ENCODE data around the gene LRRC4C.

DNA sequence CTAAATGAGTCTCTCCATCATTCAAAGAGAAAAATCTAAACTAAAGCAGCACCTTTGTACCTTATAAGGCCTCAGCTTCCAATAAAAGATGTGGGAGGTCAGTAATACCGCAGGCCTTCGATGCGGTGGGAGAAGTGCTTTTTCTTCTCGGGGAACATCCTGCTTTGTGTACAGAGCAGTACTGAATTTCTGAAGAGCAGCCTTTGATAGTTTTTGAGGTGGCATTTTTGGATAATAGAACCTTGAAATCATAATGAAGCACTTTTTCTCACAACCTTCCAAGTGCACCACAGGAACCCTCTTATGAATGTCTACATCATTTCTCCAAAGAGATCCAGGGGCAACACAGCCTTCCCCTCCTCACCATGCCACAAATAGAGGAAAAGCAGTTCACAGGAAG is 39.6 kb downstream of the LRRC4C start:
- TF ChIP-seq, protein P1, sequence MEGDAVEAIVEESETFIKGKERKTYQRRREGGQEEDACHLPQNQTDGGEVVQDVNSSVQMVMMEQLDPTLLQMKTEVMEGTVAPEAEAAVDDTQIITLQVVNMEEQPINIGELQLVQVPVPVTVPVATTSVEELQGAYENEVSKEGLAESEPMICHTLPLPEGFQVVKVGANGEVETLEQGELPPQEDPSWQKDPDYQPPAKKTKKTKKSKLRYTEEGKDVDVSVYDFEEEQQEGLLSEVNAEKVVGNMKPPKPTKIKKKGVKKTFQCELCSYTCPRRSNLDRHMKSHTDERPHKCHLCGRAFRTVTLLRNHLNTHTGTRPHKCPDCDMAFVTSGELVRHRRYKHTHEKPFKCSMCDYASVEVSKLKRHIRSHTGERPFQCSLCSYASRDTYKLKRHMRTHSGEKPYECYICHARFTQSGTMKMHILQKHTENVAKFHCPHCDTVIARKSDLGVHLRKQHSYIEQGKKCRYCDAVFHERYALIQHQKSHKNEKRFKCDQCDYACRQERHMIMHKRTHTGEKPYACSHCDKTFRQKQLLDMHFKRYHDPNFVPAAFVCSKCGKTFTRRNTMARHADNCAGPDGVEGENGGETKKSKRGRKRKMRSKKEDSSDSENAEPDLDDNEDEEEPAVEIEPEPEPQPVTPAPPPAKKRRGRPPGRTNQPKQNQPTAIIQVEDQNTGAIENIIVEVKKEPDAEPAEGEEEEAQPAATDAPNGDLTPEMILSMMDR (IDR thresholded peaks at IDR 0.05): no peak
- TF ChIP-seq POLR2A (IDR thresholded peaks at IDR 0.05): no peak

All from Peyer's patch (tissue), 4 donors.